HepG2 (cell line): Measurements from ENCODE around the gene PEPD. TPM values are rescaled to one million over a fixed set of nuclear protein-coding genes. Genes with fewer than 3 reads are reported as not detected.

ENCODE experiments used
- FOXA3 ChIP-seq: IDR thresholded peaks from 2 replicates; pipeline ENCODE4 v1.6.1; 2016; ENCODE audit warnings: missing genetic modification reagents, missing compliant biosample characterization
- GABPB1 ChIP-seq: IDR thresholded peaks from 2 replicates; pipeline ENCODE4 v1.6.1; 2016; ENCODE audit warnings: mild to moderate bottlenecking, missing genetic modification reagents, moderate library complexity, missing compliant biosample characterization
- RAD51 ChIP-seq: fragments of 450-650 bp; IDR thresholded peaks from 2 replicates; pipeline ENCODE4 v1.6.1; 2016; ENCODE audit warnings: borderline replicate concordance
- SNAI1 ChIP-seq: sonication (generic); formaldehyde crosslinking; IDR thresholded peaks from 2 replicates; pipeline ENCODE4 v1.5.0; 2020; ENCODE audit warnings: mild to moderate bottlenecking, missing genetic modification reagents, borderline replicate concordance
- ZNF225 ChIP-seq: sonication (generic); formaldehyde crosslinking; IDR thresholded peaks from 2 replicates; pipeline ENCODE4 v1.4.0; 2020; ENCODE audit warnings: mild to moderate bottlenecking, missing genetic modification reagents
- polyA plus RNA-seq, 8 experiments: library from polyadenylated mRNA; depleted of rRNA in 3 of 8; stranded (reverse) in 7 of 8; unstranded in 1 of 8; fragments of >200 nt; fragmentation: Illumina TruSeq in 4 of 8; extraction: Trizol in 4 of 8; gene quantifications; 2 replicates each; pipeline versions ENCODE4 v1.2.1 to v1.2.3, GENCODE V29; 2011 to 2016; ENCODE audit warnings: low read depth in 4 of 8, missing spikeins in 1 of 8, mixed read lengths in 1 of 8; ENCODE audit not compliant: insufficient read depth in 1 of 8
- total RNA-seq, 5 experiments: library from RNA; depleted of rRNA; stranded (reverse); fragments of >200 nt; fragmentation: Illumina TruSeq; extraction: Trizol; gene quantifications; 2 replicates each; pipeline ENCODE4 v1.2.3, GENCODE V29; 2016; ENCODE audit warnings: low read depth in 1 of 5
- TF ChIP-seq, protein P1 (sequence below): sonication (generic); formaldehyde crosslinking; IDR thresholded peaks from 2 replicates; pipeline ENCODE4 v1.8.0; 2022; ENCODE audit warnings: missing genetic modification reagents, mild to moderate bottlenecking, borderline replicate concordance
- TF ChIP-seq, protein P2 (sequence below): sonication (generic); formaldehyde crosslinking; IDR thresholded peaks from 2 replicates; pipeline ENCODE4 v1.9.0; 2021; ENCODE audit warnings: missing genetic modification reagents, borderline replicate concordance
- TF ChIP-seq, protein P3 (sequence below): sonication (generic); formaldehyde crosslinking; IDR thresholded peaks from 2 replicates; pipeline ENCODE4 v1.8.0; 2022; ENCODE audit warnings: missing genetic modification reagents, mild to moderate bottlenecking, moderate library complexity, borderline replicate concordance
- TF ChIP-seq, protein P4 (sequence below): sonication (generic); formaldehyde crosslinking; IDR thresholded peaks from 2 replicates; pipeline ENCODE4; 2020; ENCODE audit warnings: missing genetic modification reagents, mild to moderate bottlenecking, borderline replicate concordance
- TF ChIP-seq, protein P5 (sequence below), 2 experiments: IDR thresholded peaks; 2 replicates each; pipeline ENCODE4 v1.6.1; 2011 to 2012; ENCODE audit warnings: low read length in 2 of 2, borderline replicate concordance in 1 of 2, low read depth in 1 of 2, mild to moderate bottlenecking in 1 of 2, moderate library complexity in 1 of 2

Gene PEPD
- total and polyA plus RNA-seq, 2 of the 13 experiments (the other 11 are each of a cell fraction or from before 2014, with no cell fraction given): 60.7 to 75.1 TPM

DNA sequence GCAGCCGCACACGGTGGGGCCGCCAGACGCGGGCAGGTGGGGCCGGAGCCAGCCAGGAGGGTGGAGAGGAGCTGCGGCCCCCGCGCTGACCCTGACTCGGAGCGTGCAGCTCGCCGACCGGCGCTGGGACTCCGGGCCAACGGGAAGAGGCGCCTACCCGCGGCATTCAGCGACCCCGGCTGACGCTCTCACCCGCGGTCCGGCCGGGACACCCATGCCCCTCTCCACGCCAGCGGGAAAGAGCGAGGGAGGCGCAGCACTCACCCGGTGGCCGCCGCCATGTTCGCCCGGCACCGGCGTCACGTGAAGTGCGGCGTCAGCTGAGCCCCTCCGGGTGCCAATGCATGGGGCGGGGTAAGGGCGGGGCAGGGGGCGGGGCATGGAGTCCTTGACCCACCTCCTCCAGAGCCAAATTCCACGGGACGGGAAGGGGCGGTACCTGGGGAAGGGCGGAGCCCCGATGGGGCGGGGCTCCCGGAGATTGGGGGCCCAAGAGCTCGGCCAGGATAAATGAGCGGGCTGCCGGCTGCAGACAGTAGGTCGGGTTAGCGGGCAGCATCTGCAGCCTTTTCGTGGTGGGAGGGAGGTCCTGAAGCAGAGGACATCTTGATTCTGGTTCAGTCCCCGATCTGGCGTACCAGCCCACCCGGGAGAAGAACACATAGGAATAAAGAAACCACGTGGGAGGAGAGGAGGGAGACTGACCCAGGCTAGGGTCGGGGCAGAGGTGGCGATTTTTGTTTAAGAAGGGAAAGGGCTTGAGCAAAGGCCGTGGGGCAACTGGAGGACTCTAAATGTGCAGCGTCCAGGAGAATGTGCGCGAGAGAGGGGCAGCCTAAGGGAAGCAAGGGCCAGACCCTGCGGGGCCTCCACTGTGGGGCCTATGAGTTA, at the start of gene PEPD (continued):
- TF ChIP-seq, protein P1, sequence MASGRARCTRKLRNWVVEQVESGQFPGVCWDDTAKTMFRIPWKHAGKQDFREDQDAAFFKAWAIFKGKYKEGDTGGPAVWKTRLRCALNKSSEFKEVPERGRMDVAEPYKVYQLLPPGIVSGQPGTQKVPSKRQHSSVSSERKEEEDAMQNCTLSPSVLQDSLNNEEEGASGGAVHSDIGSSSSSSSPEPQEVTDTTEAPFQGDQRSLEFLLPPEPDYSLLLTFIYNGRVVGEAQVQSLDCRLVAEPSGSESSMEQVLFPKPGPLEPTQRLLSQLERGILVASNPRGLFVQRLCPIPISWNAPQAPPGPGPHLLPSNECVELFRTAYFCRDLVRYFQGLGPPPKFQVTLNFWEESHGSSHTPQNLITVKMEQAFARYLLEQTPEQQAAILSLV: peak; percentile 62; the same call in 1 of the 2 replicates
- TF ChIP-seq GABPB1 (CRISPR knock-in tag) (peak; percentile 76; the same call in 1 of the 2 replicates), FOXA3 (CRISPR knock-in tag) (no peak; the same call in 1 of the 2 replicates), ZNF225 (CRISPR knock-in tag) (peak; percentile 78; the same call in 1 of the 2 replicates), SNAI1 (CRISPR knock-in tag) (0 out of 2 replicates have a peak, but pooled peaks have one; percentile 61), RAD51 (peak; percentile 71)
- TF ChIP-seq, protein P2, sequence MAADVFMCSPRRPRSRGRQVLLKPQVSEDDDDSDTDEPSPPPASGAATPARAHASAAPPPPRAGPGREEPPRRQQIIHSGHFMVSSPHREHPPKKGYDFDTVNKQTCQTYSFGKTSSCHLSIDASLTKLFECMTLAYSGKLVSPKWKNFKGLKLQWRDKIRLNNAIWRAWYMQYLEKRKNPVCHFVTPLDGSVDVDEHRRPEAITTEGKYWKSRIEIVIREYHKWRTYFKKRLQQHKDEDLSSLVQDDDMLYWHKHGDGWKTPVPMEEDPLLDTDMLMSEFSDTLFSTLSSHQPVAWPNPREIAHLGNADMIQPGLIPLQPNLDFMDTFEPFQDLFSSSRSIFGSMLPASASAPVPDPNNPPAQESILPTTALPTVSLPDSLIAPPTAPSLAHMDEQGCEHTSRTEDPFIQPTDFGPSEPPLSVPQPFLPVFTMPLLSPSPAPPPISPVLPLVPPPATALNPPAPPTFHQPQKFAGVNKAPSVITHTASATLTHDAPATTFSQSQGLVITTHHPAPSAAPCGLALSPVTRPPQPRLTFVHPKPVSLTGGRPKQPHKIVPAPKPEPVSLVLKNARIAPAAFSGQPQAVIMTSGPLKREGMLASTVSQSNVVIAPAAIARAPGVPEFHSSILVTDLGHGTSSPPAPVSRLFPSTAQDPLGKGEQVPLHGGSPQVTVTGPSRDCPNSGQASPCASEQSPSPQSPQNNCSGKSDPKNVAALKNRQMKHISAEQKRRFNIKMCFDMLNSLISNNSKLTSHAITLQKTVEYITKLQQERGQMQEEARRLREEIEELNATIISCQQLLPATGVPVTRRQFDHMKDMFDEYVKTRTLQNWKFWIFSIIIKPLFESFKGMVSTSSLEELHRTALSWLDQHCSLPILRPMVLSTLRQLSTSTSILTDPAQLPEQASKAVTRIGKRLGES (CRISPR knock-in tag): no peak
- TF ChIP-seq, protein P3, sequence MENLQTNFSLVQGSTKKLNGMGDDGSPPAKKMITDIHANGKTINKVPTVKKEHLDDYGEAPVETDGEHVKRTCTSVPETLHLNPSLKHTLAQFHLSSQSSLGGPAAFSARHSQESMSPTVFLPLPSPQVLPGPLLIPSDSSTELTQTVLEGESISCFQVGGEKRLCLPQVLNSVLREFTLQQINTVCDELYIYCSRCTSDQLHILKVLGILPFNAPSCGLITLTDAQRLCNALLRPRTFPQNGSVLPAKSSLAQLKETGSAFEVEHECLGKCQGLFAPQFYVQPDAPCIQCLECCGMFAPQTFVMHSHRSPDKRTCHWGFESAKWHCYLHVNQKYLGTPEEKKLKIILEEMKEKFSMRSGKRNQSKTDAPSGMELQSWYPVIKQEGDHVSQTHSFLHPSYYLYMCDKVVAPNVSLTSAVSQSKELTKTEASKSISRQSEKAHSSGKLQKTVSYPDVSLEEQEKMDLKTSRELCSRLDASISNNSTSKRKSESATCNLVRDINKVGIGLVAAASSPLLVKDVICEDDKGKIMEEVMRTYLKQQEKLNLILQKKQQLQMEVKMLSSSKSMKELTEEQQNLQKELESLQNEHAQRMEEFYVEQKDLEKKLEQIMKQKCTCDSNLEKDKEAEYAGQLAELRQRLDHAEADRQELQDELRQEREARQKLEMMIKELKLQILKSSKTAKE (CRISPR knock-in tag): peak; percentile 60; the same call in 1 of the 2 replicates
- TF ChIP-seq, protein P4, sequence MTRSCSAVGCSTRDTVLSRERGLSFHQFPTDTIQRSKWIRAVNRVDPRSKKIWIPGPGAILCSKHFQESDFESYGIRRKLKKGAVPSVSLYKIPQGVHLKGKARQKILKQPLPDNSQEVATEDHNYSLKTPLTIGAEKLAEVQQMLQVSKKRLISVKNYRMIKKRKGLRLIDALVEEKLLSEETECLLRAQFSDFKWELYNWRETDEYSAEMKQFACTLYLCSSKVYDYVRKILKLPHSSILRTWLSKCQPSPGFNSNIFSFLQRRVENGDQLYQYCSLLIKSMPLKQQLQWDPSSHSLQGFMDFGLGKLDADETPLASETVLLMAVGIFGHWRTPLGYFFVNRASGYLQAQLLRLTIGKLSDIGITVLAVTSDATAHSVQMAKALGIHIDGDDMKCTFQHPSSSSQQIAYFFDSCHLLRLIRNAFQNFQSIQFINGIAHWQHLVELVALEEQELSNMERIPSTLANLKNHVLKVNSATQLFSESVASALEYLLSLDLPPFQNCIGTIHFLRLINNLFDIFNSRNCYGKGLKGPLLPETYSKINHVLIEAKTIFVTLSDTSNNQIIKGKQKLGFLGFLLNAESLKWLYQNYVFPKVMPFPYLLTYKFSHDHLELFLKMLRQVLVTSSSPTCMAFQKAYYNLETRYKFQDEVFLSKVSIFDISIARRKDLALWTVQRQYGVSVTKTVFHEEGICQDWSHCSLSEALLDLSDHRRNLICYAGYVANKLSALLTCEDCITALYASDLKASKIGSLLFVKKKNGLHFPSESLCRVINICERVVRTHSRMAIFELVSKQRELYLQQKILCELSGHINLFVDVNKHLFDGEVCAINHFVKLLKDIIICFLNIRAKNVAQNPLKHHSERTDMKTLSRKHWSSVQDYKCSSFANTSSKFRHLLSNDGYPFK: peak; percentile 42; the same call in 1 of the 2 replicates
- TF ChIP-seq, protein P5, sequence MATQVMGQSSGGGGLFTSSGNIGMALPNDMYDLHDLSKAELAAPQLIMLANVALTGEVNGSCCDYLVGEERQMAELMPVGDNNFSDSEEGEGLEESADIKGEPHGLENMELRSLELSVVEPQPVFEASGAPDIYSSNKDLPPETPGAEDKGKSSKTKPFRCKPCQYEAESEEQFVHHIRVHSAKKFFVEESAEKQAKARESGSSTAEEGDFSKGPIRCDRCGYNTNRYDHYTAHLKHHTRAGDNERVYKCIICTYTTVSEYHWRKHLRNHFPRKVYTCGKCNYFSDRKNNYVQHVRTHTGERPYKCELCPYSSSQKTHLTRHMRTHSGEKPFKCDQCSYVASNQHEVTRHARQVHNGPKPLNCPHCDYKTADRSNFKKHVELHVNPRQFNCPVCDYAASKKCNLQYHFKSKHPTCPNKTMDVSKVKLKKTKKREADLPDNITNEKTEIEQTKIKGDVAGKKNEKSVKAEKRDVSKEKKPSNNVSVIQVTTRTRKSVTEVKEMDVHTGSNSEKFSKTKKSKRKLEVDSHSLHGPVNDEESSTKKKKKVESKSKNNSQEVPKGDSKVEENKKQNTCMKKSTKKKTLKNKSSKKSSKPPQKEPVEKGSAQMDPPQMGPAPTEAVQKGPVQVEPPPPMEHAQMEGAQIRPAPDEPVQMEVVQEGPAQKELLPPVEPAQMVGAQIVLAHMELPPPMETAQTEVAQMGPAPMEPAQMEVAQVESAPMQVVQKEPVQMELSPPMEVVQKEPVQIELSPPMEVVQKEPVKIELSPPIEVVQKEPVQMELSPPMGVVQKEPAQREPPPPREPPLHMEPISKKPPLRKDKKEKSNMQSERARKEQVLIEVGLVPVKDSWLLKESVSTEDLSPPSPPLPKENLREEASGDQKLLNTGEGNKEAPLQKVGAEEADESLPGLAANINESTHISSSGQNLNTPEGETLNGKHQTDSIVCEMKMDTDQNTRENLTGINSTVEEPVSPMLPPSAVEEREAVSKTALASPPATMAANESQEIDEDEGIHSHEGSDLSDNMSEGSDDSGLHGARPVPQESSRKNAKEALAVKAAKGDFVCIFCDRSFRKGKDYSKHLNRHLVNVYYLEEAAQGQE (IDR thresholded peaks at IDR 0.05; ENCODE audit: borderline replicate concordance in 1 of 2, low read depth in 1 of 2, low read length in 2 of 2): peak in 1 of 2 experiments; percentile 13; a peak in 1 of 4 replicates
